Measurements from ENCODE around the gene CCDC68.

CCDC68 gene

DNA sequence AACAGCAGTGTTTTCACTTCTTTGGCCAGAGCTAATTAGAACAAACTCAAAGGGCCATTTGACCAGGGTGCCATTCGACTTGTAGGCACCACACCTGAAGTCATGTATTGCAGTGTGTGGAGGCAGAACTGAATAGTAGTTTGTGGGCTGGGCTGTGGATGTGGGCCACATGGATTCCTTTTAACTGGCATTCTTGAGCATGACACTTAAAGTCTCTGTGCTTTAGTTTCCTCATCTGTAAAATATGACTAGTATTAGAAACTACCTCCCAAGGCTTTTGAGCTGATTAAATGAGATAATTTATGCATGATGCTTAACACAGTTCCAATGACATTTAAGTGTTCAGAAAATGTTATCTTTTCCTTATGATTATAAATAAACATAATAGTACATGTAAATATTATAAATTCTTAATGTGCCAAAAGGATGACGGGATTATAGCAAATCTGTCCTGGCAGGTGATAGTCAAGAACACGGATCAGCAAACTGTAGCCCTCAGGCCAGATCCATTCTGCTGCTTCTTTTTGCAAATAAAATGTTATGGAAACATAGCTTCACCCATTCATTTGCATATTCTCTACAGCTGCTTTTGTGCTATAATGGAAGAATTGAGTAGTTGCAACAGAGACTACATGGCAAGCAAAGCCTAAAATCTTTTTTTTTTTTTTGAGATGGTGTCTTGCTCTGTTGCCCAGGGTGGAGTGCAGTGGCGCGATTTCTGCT lies 36.3 kb upstream of the CCDC68 start:
- TF ChIP-seq, protein P1, sequence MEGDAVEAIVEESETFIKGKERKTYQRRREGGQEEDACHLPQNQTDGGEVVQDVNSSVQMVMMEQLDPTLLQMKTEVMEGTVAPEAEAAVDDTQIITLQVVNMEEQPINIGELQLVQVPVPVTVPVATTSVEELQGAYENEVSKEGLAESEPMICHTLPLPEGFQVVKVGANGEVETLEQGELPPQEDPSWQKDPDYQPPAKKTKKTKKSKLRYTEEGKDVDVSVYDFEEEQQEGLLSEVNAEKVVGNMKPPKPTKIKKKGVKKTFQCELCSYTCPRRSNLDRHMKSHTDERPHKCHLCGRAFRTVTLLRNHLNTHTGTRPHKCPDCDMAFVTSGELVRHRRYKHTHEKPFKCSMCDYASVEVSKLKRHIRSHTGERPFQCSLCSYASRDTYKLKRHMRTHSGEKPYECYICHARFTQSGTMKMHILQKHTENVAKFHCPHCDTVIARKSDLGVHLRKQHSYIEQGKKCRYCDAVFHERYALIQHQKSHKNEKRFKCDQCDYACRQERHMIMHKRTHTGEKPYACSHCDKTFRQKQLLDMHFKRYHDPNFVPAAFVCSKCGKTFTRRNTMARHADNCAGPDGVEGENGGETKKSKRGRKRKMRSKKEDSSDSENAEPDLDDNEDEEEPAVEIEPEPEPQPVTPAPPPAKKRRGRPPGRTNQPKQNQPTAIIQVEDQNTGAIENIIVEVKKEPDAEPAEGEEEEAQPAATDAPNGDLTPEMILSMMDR (IDR thresholded peaks at IDR 0.05; ENCODE audit: low read depth, low read length): no peak
- H3K4me3 ChIP-seq (ENCODE audit: low read depth, low read length): no peak overlapping the region

DNA sequence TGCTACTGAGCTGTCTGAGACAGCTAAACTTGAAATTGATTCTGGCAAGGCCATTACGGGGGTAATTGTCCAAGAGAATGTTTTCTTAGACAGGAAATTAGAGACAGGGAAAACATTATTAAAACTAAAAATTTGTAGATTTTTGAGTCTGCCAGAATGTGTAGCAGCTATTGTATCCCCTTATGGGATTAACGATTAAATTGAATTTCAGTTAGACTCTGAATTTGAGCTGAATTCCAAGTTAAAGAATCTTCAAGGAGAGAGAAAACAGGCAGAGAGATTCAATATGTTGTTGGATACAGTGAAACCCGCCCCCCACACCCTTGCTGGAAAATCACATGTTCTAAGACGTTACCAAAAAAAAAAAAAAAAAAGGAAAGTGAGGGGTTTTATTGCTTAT lies 32.7 kb upstream of the CCDC68 start:
- no peak overlapping the region for H3K4me3 ChIP-seq (ENCODE audit: low read depth, low read length)
- TF ChIP-seq, protein P1 (IDR thresholded peaks at IDR 0.05; ENCODE audit: low read depth, low read length): no peak

DNA sequence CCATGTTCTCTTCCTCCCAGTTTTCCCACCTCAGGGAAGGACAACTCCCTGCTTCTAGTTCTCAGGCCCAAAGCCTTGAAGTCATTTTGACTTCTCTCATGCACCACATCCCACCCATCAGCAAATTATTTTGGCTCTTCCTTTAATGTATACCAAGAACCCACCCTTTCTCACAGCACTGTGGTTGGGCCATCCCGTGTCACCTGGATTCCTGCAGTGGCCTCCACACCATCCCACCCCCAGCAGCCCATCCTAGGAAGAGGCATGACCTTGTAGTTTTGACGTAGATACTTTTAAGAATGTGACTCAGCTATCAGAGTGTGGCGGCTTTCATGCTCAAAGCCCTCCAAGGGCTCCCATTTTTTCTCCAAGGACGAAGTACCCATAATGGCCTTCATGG lies 25.6 kb upstream of the CCDC68 start:
- no peak overlapping the region for H3K4me3 ChIP-seq (ENCODE audit: low read depth, low read length)
- TF ChIP-seq, protein P1 (IDR thresholded peaks at IDR 0.05; ENCODE audit: low read depth, low read length): no peak

DNA sequence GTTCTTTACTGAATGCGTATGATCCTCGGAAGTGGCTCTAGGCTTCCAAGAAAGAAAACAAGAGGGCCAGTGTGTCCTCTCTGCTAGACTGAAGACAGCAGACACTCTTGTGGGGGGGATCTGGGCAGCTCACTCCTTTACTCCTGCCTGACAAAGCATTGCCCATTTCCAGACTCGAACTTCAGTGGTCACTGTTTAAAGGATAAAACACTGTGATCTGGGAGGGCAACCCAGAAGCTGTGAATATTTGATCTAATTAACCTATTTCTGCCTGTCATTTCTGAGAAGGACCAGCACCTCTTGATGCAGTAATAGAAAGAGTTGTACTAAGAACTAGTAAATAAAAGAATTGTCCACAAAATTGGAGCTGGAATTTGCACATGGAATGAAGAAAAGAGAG lies 24.5 kb upstream of the CCDC68 start:
- H3K4me3 ChIP-seq (ENCODE audit: low read depth, low read length): no peak overlapping the region
- TF ChIP-seq, protein P1 (IDR thresholded peaks at IDR 0.05; ENCODE audit: low read depth, low read length): no peak

DNA sequence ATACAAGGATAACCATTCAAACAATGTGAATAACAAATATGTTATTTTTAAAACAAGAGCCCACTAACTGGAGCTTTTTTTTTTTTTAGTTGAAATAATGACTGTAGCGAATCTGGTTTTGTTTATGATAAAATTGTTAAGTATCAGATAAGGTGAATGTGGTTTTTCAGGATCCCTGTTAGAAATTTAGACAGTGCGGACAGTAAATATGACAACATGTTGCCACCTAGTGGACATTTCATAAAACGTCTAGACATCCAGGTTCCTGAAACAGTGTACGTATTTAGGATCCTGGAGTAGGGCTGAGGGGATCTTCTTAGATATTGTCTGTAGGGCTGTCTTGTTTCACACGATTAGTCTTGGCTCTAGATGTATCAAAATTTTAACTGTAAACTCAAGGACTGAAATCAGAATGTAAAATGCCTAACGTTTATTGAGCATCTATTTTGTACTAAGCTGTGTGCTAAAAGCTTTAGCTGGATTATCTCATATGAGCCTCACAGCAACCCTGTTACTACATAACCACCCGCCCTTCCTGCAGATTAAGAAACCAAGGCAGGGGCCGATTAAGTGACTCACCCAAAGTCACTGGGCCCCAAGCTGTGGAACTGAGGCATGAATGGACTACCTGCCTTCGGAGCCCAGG lies 23.9 kb upstream of the CCDC68 start:
- H3K4me3 ChIP-seq (ENCODE audit: low read depth, low read length): no peak overlapping the region
- TF ChIP-seq, protein P1 (IDR thresholded peaks at IDR 0.05; ENCODE audit: low read depth, low read length): peak; percentile 31; the same call in 1 of the 2 replicates

DNA sequence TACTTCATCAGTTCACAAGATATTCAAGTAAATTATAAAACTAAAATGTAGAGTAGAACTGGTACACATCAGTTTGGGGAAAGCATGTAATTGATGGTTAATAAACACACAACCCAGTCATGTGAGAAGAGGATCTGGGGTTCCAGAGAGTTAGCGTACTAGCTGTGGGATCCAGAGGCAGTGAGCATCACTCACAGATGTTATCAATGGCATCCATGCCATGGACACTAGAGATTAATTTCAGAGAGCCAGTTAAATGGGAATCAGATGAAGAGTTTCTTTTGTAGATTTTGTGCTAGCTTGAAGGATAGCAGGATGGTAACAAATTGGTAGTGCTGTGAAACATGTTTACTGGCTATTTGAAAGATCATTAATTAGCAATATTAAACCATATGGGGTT lies 21.8 kb upstream of the CCDC68 start:
- H3K4me3 ChIP-seq (ENCODE audit: low read depth, low read length): no peak overlapping the region
- TF ChIP-seq, protein P1 (IDR thresholded peaks at IDR 0.05; ENCODE audit: low read depth, low read length): no peak

DNA sequence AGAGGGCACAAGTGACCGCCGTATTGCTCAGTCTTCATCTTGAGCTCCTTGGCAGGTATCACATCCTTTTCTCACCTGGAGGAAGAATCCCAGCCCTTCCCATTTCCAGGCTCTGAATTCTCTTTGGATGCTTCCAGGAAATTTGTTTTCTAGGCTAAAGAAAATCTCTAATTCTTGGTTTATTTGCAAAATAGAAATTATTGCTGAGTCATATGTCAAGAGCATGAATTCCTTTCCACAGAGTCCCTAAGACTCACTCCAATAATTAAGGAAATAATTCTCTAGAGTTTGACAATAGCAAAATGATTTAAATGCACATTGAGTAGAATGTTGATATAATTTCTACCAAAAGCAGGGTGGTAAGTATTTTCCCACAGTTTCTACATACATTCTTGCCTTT lies 16.3 kb upstream of the CCDC68 start:
- TF ChIP-seq, protein P1 (IDR thresholded peaks at IDR 0.05; ENCODE audit: low read depth, low read length): no peak
- H3K4me3 ChIP-seq (ENCODE audit: low read depth, low read length): no peak overlapping the region
